Thyroid gland (tissue), 4 donors: ENCODE results near the gene ZC2HC1B. TPM values are rescaled to one million over a fixed set of nuclear protein-coding genes. Genes with fewer than 3 reads are reported as not detected.

Experiments used
- DNase-seq, 2 donors: peaks; one replicate each; pipeline ENCODE4 v3.0.0-alpha.2; 2019
- H3K27ac ChIP-seq, 3 donors: fragments of 200-600 bp; sonication (generic); 1 replicate in 2 of 3; 2 replicates in 1 of 3; pipeline ENCODE4 v1.5.1; 2016 to 2019; ENCODE audit warnings: mild to moderate bottlenecking in 1 of 3, moderate library complexity in 1 of 3
- H3K27me3 ChIP-seq: fragments of 200-600 bp; sonication (generic); one replicate; pipeline ENCODE4 v1.5.1; 2019
- H3K36me3 ChIP-seq, 2 donors: fragments of 200-600 bp; sonication (generic); one replicate each; pipeline ENCODE4 v1.5.1; 2016 to 2019
- H3K4me1 ChIP-seq, 2 donors: fragments of 200-600 bp; sonication (generic); one replicate each; pipeline ENCODE4 v1.5.1; 2017 to 2019
- H3K4me3 ChIP-seq, 3 donors: fragments of 200-600 bp; sonication (generic); replicated peaks in 1 of 3; 1 replicate in 2 of 3; 2 replicates in 1 of 3; pipeline ENCODE4 v1.5.1; 2016; ENCODE audit warnings: mild to moderate bottlenecking in 1 of 3
- H3K9me3 ChIP-seq: fragments of 200-600 bp; sonication (generic); one replicate; pipeline ENCODE4 v1.5.1; 2017
- POLR2A ChIP-seq, 2 donors: fragments of 450-650 bp; IDR thresholded peaks; one replicate each; pipeline ENCODE4 v1.6.1; 2017; ENCODE audit warnings: antibody characterized with exemption in 2 of 2, mild to moderate bottlenecking in 2 of 2, moderate library complexity in 1 of 2
- WGBS, 2 donors: methylation state at CpG; one replicate each; pipeline ENCODE4 v1.1.5; 2017; 5-methylcytosine and 5-hydroxymethylcytosine counted together
- intact Hi-C: fragments of 100-400 bp; cut with DNase I; formaldehyde crosslinking; loops from one replicate; pipeline ENCODE4 v1.15.1; 2023
- total RNA-seq, 4 donors: library from RNA; depleted of rRNA; stranded (reverse); fragments of >200 nt; gene quantifications; one replicate each; pipeline ENCODE4 v1.2.3, GENCODE V29; 2016
- TF ChIP-seq, protein P1 (sequence below), 6 experiments: fragments of 200-600 bp in 3 of 6; fragments of 450-650 bp in 3 of 6; sonication (generic) in 3 of 6; IDR thresholded peaks; one replicate each; pipeline ENCODE4 v1.5.1; 2016 to 2019; ENCODE audit warnings: antibody characterized with exemption in 6 of 6, mild to moderate bottlenecking in 2 of 6, inconsistent platforms in 1 of 6, moderate library complexity in 1 of 6

Gene ZC2HC1B
- total RNA-seq, 4 donors from 2014 or later, result not detected

DNA sequence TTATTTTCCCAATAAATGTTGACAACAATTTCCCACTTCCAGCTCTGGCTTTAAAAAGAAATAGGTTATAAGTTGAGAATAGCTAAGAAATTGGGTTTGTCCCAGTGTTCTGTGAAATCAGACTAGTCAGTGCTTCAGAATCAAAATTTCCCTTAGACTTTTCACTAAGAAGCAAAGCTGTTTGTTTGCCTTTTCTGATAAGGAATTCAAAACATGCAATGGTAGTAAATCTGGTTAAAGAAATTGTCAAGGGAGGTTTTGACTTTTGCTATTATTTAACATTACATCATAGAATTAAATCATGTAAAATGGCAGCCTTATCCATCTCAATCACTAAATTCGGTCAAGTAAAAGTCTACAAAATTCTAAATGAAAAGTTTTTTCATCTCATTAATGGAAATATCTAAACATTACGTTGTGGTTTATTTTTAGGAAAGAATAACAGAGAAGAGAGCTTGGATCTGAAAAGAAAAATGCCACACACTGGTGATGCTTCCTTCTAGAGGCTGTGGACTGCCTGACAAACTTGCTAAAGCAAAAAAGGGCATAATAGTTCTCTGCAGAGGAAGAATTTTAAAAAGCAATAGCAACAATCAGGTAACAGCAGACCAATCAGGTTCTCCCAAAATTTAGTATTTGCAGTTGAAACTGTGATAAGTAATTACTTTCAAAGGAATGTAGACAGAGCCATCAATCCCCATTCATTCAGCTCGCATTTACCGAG lies 107.4 kb downstream of the ZC2HC1B start:
- Histone ChIP-seq H3K36me3 (no peaks in the 10 kb centered on the region), H3K9me3 (no peaks in the 10 kb centered on the region), H3K4me3 (no peak overlapping the region), H3K4me1 (no peaks in the 10 kb centered on the region), H3K27ac (no peak overlapping the region), H3K27me3 (no peaks in the 10 kb centered on the region)
- WGBS, 2 donors, result 69 to 76% methylated on average over 4 of the region's 4 CpGs
- intact Hi-C loops, result no loop called here
- TF ChIP-seq POLR2A (IDR thresholded peaks at IDR 0.05), result no peak
- TF ChIP-seq, protein P1, sequence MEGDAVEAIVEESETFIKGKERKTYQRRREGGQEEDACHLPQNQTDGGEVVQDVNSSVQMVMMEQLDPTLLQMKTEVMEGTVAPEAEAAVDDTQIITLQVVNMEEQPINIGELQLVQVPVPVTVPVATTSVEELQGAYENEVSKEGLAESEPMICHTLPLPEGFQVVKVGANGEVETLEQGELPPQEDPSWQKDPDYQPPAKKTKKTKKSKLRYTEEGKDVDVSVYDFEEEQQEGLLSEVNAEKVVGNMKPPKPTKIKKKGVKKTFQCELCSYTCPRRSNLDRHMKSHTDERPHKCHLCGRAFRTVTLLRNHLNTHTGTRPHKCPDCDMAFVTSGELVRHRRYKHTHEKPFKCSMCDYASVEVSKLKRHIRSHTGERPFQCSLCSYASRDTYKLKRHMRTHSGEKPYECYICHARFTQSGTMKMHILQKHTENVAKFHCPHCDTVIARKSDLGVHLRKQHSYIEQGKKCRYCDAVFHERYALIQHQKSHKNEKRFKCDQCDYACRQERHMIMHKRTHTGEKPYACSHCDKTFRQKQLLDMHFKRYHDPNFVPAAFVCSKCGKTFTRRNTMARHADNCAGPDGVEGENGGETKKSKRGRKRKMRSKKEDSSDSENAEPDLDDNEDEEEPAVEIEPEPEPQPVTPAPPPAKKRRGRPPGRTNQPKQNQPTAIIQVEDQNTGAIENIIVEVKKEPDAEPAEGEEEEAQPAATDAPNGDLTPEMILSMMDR (IDR thresholded peaks at IDR 0.05), result no peak
- no peak for DNase-seq

DNA sequence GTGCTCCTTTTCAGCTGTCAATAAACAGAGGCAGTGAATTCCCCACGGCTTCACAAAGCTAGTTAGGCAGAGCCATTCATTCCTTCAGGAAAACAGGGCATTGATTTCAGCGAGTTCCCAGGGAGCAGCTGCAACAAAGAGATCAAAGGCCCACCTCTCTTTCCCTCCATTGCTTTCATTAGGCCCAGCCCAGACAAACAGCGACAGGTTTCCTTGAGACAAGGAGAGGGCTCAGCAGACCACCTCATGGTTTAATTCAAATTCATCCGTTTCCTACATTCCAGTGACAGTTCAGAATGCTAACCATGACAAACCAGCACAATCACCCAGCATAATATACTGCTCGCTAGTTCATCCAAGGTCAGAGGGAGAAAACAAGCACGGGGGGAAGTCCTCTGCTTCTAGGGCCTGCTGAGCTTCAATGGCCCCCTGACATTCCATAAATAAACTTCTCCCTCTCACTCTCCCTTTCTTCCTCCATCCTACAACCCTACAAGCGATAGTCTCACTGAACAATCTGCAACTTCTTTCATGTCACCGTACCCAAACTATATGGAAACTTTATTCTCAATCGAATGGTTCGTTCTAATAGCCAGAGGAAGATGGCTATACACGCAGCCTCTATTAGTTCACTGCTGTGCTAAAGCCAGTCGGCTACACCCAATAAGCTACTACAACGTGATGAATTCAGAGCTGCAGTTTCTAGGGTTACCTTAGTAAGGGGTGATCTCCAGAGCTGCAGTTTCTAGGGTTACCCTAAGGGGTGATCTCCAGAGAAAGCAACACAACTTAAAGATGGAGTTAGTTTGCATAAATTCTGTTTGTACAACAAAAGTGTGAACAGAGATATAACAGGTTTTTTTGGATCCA lies 109.1 kb downstream of the ZC2HC1B start:
- 65 to 72% methylated on average over 13 of the region's 13 CpGs for WGBS, 2 donors
- H3K4me3 ChIP-seq, result no peak overlapping the region
- intact Hi-C loops, result no loop called here

DNA sequence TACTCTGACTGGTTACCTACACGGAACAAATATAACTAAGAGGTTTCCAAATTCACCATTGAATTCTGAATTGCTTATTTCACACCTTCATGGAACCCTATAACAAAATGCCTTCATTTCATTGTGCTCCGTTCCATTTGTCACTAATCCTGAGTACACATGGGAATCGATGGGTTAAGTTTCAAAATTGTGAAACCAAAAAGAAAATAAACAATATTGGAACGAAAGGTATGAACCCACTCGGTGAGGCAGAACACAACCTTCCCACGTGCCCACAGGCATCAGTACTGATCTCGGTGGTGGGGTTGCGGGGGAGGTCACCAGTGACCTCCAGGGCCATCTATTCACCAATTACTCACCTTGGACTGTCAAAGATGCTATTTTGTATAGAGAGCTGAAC lies 109.8 kb downstream of the ZC2HC1B start:
- WGBS, 2 donors, result 56 to 69% methylated on average over 8 of the region's 8 CpGs
- no peaks in the 10 kb centered on the region for H3K4me1 ChIP-seq
- no peak overlapping the region for H3K4me3 ChIP-seq
- H3K9me3 ChIP-seq, result no peaks in the 10 kb centered on the region
- TF ChIP-seq, protein P1 (IDR thresholded peaks at IDR 0.05), result no peak
- no peak for TF ChIP-seq POLR2A (IDR thresholded peaks at IDR 0.05)
- intact Hi-C loops, result no loop called here
- no peaks in the 10 kb centered on the region for H3K36me3 ChIP-seq
- DNase-seq, result no peak
- no peaks in the 10 kb centered on the region for H3K27me3 ChIP-seq
- H3K27ac ChIP-seq, result no peak overlapping the region

More for the DNA sequence above, 109.1 kb downstream of the ZC2HC1B start:
- DNase-seq, result no peak
- H3K36me3 ChIP-seq, result no peaks in the 10 kb centered on the region
- H3K4me1 ChIP-seq, result no peaks in the 10 kb centered on the region
- no peak overlapping the region for H3K27ac ChIP-seq
- H3K9me3 ChIP-seq, result no peaks in the 10 kb centered on the region
- no peaks in the 10 kb centered on the region for H3K27me3 ChIP-seq
- TF ChIP-seq, protein P1 (IDR thresholded peaks at IDR 0.05), result no peak

DNA sequence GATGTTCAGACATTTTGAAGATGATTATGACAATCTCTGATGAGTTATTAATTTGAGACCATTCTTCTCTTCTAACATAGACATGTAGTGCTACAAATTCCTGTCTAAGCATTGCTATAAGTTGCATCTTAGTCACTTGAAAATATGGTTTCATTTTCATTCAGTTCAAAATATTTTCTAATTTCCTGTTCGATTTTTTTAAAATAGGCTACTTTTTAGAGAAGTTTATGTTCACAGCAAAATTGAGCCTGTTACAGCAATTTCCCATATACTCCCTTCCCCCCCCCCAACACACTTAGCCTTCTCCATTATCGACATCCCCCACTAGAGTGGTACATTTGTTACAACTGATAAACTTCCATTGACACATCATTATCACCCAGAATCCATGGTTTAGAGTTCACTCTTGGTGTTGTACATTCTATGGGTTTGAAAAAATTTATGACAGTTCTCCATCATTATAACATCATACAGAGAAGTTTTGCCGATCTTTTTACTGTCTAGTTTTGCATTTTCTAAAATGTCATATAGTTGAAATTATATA lies 112.6 kb downstream of the ZC2HC1B start:
- Histone ChIP-seq H3K27me3 (no peaks in the 10 kb centered on the region), H3K4me3 (no peak overlapping the region), H3K36me3 (no peaks in the 10 kb centered on the region), H3K4me1 (no peaks in the 10 kb centered on the region), H3K9me3 (no peaks in the 10 kb centered on the region), H3K27ac (no peak overlapping the region)
- TF ChIP-seq, protein P1 (IDR thresholded peaks at IDR 0.05), result no peak
- no peak for TF ChIP-seq POLR2A (IDR thresholded peaks at IDR 0.05)
- WGBS, 2 donors, result 74 to 86% methylated on average over 3 of the region's 3 CpGs
- intact Hi-C loops, result no loop called here
- no peak for DNase-seq

DNA sequence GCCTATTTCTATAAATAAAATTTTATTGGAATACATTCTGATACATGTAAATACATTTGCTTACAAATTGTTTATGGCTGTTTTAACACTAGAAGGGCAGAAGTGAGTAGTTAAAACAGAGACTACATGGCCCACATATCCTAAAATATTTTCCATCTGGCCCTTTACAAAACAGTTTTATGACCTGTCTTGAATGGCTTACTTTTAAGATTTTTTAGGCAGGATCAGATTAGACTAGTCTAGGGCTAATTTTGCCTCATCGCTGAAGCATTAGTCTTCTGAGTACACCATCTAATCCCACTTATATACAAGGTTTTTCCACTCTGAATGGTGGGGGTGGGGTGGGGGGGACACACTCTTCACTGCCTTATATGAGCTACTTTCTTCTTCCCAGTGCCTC lies 116.6 kb downstream of the ZC2HC1B start:
- Histone ChIP-seq H3K4me1 (no peaks in the 10 kb centered on the region), H3K9me3 (no peaks in the 10 kb centered on the region), H3K36me3 (no peaks in the 10 kb centered on the region), H3K4me3 (no peak overlapping the region), H3K27me3 (no peaks in the 10 kb centered on the region), H3K27ac (no peak overlapping the region)
- intact Hi-C loops, result no loop called here
- no peak for DNase-seq
- WGBS, 2 donors, result 97 to 100% methylated on average over 1 of the region's 1 CpG
- TF ChIP-seq POLR2A (IDR thresholded peaks at IDR 0.05), result no peak
- TF ChIP-seq, protein P1 (IDR thresholded peaks at IDR 0.05), result no peak
